Muscle layer of duodenum (tissue), 2 donors: ENCODE data around the gene C10orf67.
"Not testable (repeated sequence)": the region's sequence is repeated elsewhere in the genome, so short reads cannot be mapped to it uniquely, and the experiment has no call there.

Experiments
- H3K27ac ChIP-seq: one replicate; pipeline ENCODE4 v1.7.0; 2013; ENCODE audit warnings: mild to moderate bottlenecking, low read length
- H3K27me3 ChIP-seq: one replicate; pipeline ENCODE4 v1.7.0; 2013; ENCODE audit warnings: low read depth, mild to moderate bottlenecking, control low read depth, low read length
- H3K36me3 ChIP-seq, 2 donors: one replicate each; pipeline ENCODE4 v1.7.0; 2013; ENCODE audit warnings: low read length in 2 of 2, control low read depth in 1 of 2, mild to moderate bottlenecking in 1 of 2; ENCODE audit not compliant: insufficient read depth in 2 of 2, control insufficient read depth in 1 of 2
- H3K4me1 ChIP-seq, 2 donors: one replicate each; pipeline ENCODE4 v1.7.0; 2013; ENCODE audit warnings: low read length in 2 of 2, mild to moderate bottlenecking in 2 of 2, control low read depth in 1 of 2, moderate library complexity in 1 of 2; ENCODE audit not compliant: insufficient read depth in 2 of 2, control insufficient read depth in 1 of 2
- H3K4me3 ChIP-seq, 2 donors: one replicate each; pipeline ENCODE4 v1.7.0; 2013; ENCODE audit warnings: low read length in 2 of 2, low read depth in 1 of 2, mild to moderate bottlenecking in 1 of 2
- H3K9me3 ChIP-seq, 2 donors: one replicate each; pipeline ENCODE4 v1.7.0; 2013; ENCODE audit warnings: low read length in 2 of 2, control low read depth in 1 of 2, mild to moderate bottlenecking in 1 of 2; ENCODE audit not compliant: control insufficient read depth in 1 of 2
- donor health status: healthy.

Gene C10orf67

DNA sequence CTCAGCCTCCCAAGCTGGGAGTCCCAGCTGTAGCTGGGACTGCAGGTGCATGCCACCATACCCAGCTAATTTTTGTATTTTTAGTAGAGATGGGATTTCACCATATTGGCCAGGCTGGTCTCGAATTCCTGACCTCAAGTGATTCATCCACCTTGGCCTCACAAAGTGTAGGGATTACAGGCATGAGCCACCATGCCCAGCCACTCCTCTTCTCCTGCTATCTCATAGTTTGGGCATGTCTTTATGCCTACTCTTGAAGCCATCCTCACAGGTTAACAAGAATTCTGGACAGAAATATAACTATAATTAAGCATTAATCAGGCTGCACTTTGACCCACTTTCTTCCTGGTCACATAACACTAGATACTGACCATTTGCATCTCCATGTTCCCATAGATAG is 28.6 kb upstream of the C10orf67 start:
- Histone ChIP-seq H3K4me1 (no peaks in the 10 kb centered on the region), H3K36me3 (no peaks in the 10 kb centered on the region), H3K9me3 (no peaks in the 10 kb centered on the region), H3K27ac (no peak overlapping the region), H3K27me3 (no peaks in the 10 kb centered on the region), H3K4me3 (no peak overlapping the region)

DNA sequence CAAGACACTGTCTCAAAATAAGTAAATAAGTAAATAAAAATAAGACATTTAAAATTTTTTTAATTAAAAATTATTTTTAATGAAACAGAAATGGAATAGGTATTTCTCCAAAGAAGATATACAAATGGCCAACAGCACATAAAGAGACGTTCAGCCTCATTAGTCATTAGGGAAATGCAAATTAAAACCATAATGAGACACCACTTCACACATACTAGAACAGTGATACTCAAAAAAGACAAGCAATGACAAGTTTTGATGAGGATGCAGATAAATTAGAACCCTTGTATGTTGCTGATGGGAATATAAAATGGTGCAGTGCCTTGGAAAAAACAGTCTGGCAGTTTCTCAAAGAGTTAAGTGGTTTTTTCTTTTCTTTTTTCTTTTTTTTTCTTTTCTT is 26.5 kb upstream of the C10orf67 start:
- H3K9me3 ChIP-seq: no peaks in the 10 kb centered on the region
- no peak overlapping the region for H3K4me3 ChIP-seq
- H3K27me3 ChIP-seq: no peaks in the 10 kb centered on the region
- H3K4me1 ChIP-seq: no peaks in the 10 kb centered on the region
- no peaks in the 10 kb centered on the region for H3K36me3 ChIP-seq
- H3K27ac ChIP-seq: no peak overlapping the region

DNA sequence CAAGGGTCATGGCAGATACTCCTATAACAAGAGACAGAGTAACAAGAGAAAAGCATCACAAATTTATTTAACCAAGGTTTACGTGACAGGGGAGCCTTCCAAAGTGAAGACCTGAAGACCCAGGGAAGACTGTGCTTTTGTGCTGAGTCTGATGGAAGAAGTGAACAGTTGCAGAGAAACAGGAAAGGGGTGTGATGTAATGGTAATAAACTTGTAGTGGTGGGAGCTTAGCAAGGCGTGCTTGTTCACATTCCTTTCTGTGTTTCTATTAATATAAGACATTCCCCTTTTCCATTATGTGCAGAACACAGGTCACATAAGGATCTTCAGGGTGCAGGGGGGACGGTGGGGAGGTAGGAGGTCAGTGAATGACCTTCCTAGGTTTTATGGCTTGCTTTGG is 25.5 kb upstream of the C10orf67 start:
- Histone ChIP-seq H3K4me1 (no peaks in the 10 kb centered on the region), H3K27ac (no peak overlapping the region), H3K27me3 (no peaks in the 10 kb centered on the region), H3K4me3 (no peak overlapping the region), H3K9me3 (no peaks in the 10 kb centered on the region), H3K36me3 (no peaks in the 10 kb centered on the region)

DNA sequence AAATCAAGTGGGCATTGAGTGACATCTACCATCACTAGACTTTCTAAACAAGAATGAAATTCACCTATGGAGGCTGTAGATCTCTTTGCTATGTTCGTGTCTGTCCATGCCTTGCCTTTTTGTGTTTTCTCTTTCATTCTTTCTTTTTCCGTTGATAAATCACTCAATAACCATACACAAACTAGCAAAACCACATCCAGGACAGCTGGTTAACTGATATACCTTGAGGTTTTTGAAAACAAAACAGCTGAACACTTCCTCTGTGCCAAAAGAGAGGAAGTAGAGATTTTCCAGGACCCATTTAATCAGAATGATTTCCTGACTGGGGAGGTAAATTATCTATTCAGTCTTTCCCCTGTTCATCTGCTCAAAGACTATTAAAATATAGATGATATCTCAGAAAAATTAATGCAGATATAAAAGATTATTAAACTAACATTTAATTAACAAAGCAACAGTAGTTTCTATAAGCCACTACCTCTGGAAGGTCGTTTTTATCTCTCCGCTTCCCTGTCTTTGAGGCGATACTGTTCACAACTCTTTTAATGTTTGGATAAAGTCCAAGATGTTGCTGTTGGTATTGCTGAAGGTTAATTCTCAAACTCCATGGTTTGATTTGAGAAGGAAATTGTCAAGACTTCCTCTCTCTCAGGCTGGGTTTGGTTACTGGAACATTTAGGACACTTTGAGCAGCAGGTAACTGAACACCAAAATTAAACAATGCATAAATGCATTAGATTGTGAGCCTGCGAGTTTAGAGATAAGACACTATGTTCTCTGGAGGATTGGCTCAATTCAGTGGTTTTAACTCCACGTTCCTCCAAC is 24.4 kb upstream of the C10orf67 start:
- no peaks in the 10 kb centered on the region for H3K36me3 ChIP-seq
- H3K27ac ChIP-seq: no peak overlapping the region
- no peak overlapping the region for H3K4me3 ChIP-seq
- H3K27me3 ChIP-seq: no peaks in the 10 kb centered on the region
- H3K4me1 ChIP-seq: no peaks in the 10 kb centered on the region
- no peaks in the 10 kb centered on the region for H3K9me3 ChIP-seq

DNA sequence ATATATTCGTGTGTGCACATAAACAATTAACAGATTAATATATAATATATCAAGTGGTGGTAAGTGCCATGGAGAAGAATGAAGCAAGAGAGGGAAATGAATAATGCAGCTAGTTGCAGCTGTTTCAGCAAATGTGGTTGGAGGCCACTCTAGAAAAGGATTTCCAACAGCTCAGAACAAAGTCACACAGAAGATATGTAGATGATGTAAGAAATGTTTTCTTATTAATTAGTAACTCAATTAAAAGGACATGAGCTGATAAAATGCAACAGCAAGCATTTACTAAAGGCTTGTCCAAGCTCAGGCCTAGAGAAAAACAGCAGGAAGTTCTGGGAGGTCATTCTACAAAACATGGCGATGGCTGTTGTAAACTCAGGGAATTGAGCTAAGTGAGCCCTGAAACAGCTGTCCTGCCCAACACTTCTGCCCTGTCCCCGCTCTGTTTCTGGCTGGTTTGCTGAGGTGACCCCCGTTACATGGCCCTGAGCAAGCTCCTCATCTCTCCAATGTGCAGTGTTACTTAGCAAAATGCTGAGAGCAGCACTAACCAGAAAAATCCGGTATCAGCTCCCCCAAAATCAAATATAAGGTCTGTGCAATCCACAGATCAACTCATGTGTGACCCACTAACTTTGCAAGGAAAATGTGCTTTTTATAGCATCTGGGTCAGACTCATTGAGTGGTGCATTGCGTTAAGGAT is 23.4 kb upstream of the C10orf67 start:
- Histone ChIP-seq H3K27me3 (no peaks in the 10 kb centered on the region), H3K4me1 (no peaks in the 10 kb centered on the region), H3K36me3 (no peaks in the 10 kb centered on the region), H3K27ac (no peak overlapping the region), H3K4me3 (no peak overlapping the region), H3K9me3 (no peaks in the 10 kb centered on the region)

DNA sequence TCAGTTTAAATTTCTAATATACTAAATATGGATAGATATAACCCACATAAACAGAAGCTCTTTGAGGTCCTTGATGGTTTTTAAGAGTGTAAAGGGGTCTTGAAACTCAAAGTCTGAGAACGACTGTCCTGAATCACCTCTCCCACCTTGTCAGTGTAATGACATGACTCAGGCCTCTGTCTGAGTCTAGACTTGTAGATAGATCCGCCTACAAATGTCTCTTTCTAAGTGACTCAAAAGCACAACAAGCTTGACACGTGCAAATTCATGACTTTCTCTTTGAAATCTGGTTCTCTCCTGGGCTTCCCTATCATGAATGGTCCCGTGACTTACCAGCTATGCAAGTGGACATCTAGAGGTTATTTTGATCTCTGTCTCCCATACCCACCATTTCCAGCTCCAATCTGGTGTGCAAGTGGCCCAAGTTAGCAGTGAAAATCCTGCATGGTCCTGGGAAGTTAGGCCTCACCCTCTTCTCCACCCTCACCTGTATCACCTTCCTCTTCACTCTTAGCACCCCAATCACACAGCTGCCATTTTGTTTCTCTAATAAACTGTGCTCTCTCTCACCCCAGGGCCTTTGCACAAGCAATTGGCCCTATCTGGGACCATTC is 20.9 kb upstream of the C10orf67 start:
- not testable (repeated sequence) for H3K27ac ChIP-seq

DNA sequence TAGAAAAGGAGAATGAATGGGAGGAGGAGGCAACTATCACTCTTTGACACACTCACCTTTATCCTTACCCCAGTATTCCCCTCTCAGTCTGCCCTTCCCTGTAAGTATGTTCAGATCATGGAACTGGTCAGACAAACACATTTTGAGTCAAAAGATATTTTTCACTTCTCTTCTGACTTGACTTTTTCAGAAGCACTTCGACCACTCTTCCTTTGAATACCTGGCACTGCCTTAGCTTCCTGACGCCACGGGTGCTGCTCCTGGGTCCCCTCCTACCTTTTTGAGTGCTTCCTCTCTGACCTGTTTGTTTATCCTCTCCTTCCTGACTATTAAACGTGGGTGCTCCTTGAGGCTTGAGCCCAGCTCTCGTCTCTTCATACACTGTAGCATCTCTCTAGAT is 19.8 kb upstream of the C10orf67 start:
- no peaks in the 10 kb centered on the region for H3K9me3 ChIP-seq
- no peaks in the 10 kb centered on the region for H3K27me3 ChIP-seq
- no peaks in the 10 kb centered on the region for H3K4me1 ChIP-seq
- H3K36me3 ChIP-seq: no peaks in the 10 kb centered on the region
- no peak overlapping the region for H3K27ac ChIP-seq
- H3K4me3 ChIP-seq: no peak overlapping the region

More for the DNA sequence above, 20.9 kb upstream of the C10orf67 start:
- H3K4me3 ChIP-seq, H3K36me3 ChIP-seq, H3K9me3 ChIP-seq, H3K27me3 ChIP-seq, H3K4me1 ChIP-seq: not testable (repeated sequence)

DNA sequence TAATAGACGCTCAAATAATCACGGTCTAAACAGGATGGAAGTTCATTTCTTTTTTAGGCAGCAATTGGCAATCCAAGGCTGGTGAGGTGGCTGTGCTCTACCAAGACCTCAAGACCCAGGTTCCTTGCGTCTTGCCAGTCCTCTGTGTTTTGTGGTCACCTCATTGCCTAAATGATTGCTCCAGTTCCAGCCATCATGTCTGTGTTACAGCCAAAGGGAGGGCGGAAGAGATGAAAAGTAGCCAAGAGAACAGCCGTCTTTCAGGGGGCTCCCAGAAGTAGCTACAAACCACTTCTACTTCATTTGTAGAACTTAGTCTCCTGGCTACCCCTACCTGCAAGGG is 19.2 kb upstream of the C10orf67 start:
- Histone ChIP-seq H3K27me3 (no peaks in the 10 kb centered on the region), H3K4me1 (no peaks in the 10 kb centered on the region), H3K36me3 (no peaks in the 10 kb centered on the region), H3K9me3 (no peaks in the 10 kb centered on the region), H3K27ac (no peak overlapping the region), H3K4me3 (no peak overlapping the region)

DNA sequence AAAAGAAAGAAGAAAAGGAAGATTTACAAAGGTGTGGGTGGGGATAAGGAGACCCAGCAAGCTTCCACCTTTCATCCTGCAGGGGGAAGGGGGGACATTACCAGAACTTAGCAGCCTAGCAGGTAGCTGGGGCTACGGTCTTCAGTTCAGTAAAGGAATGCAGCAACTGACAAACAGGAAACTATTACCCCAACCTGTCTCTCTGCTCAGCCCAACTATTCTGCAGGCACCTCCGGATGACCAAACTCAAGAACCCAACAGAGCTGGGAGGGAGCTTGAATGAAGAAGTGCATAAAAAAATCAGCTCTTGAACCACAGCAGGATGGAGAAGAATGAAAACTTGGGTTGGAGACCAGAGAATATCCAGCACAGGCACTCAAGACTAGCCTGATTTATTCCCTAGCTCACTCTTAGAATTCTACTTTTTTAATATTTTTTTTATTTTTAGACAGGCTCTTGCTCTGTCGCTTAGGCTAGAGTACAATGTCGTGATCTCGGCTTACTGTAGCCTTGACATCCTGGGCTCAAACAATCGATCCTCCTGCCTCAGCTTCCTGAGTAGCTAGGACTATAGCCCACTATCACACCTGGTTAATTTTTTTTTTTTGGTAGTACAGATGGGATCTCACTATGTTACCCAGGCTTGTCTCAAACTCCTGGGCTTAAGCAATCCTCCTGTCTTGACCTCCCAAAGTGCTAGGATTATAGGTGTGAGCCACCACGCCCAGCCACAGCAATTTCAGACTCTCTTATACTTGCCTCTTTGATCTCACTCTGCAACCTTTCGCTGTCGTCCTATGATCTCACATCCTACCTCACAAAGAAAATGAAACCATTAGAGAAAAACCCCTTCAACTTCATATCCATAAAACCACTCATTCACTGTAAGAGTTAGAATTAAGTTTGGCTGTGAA is 18.5 kb upstream of the C10orf67 start:
- Histone ChIP-seq H3K27ac (no peak overlapping the region), H3K27me3 (no peaks in the 10 kb centered on the region), H3K36me3 (no peaks in the 10 kb centered on the region), H3K9me3 (no peaks in the 10 kb centered on the region), H3K4me1 (no peaks in the 10 kb centered on the region), H3K4me3 (no peak overlapping the region)

DNA sequence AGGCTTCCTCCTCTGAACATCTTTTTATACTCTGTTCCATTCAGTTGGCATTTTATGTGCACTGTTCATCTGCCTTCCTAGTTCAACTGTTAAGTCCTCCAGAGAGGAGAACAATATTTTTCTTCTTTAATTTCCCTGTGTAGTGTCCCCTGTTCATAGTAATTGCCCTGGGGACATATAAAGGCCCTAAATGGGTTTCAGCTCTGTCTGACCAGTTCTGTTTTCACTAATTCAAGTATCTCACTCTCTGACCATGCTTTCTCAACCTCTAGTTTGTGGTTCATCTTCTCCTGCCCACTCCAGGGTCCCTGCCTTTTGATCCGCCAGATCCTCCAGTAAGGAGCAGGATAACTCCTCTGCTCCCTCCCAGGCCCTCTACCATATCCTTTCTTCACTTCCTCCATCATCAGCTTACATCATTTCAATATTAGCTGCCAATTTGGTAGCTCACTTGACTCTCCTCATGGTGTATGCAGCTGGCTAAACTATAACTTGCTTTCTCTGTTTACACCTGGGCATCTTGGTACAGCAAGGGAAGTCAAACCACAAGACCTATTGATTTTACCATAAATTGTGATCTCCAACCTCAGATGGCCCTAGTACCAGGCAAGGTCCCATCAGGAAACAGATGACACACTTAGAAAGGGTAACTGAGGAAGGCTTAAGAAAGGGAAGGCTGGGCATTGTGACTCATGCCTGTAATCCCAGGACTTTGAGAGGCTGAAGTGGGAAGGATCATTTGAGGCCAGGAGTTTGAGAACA is 17.7 kb upstream of the C10orf67 start:
- Histone ChIP-seq H3K27ac (no peak overlapping the region), H3K9me3 (no peaks in the 10 kb centered on the region), H3K36me3 (no peaks in the 10 kb centered on the region), H3K4me1 (no peaks in the 10 kb centered on the region), H3K4me3 (no peak overlapping the region), H3K27me3 (no peaks in the 10 kb centered on the region)
